Keratinocyte (primary cell): ENCODE data around the gene GJC1. TPM values are rescaled to one million over a fixed set of nuclear protein-coding genes. Genes with fewer than 3 reads are reported as not detected.

Experiments
- DNase-seq: peaks from one replicate; pipeline ENCODE4 v3.0.0-alpha.2; 2011; ENCODE audit warnings: low read depth, missing footprints, low spot score
- FAIRE-seq: peaks from 2 replicates; lab custom pipeline; 2011; peaks lifted over from hg19 to GRCh38; lab: Jason Lieb, UNC
- H2AFZ ChIP-seq: 2 replicates; pipeline ENCODE4 v1.6.0; 2012; ENCODE audit warnings: low read length, control low read depth, inconsistent platforms; ENCODE audit not compliant: control insufficient read depth
- H3K27ac ChIP-seq: 2 replicates; pipeline ENCODE4 v1.5.1; 2011; ENCODE audit warnings: low read length; ENCODE audit not compliant: control insufficient read depth, insufficient read depth
- H3K27me3 ChIP-seq: 3 replicates; pipeline ENCODE4 v1.6.0; 2011; ENCODE audit warnings: low read length; ENCODE audit not compliant: control insufficient read depth, insufficient read depth; ENCODE audit errors: extremely low read depth
- H3K36me3 ChIP-seq, 2 experiments: 2 replicates in 1 of 2; 3 replicates in 1 of 2; pipeline ENCODE4 v1.5.1; 2011; ENCODE audit warnings: low read length in 2 of 2, mild to moderate bottlenecking in 1 of 2; ENCODE audit not compliant: control insufficient read depth in 2 of 2, insufficient read depth in 2 of 2; ENCODE audit errors: extremely low read depth in 1 of 2
- H3K4me1 ChIP-seq: 3 replicates; pipeline ENCODE4 v1.5.1; 2011; ENCODE audit warnings: low read length; ENCODE audit not compliant: control insufficient read depth, insufficient read depth; ENCODE audit errors: extremely low read depth
- H3K4me2 ChIP-seq: 3 replicates; pipeline ENCODE4 v1.6.0; 2011; ENCODE audit warnings: low read depth, low read length; ENCODE audit not compliant: control insufficient read depth, insufficient read depth; ENCODE audit errors: extremely low read depth
- H3K4me3 ChIP-seq, 3 experiments: fragments of 200-600 bp in 1 of 3; sonication (generic) in 1 of 3; 2 replicates in 2 of 3; 3 replicates in 1 of 3; pipeline ENCODE4 v1.5.1; 2011 to 2016; ENCODE audit warnings: low read length in 3 of 3, mild to moderate bottlenecking in 3 of 3, control low read depth in 2 of 3, inconsistent platforms in 1 of 3, low read depth in 1 of 3, mixed read lengths in 1 of 3, mixed run types in 1 of 3, moderate library complexity in 1 of 3; ENCODE audit not compliant: control insufficient read depth in 2 of 3, insufficient read depth in 2 of 3; ENCODE audit errors: extremely low read depth in 1 of 3
- H3K79me2 ChIP-seq: 2 replicates; pipeline ENCODE4 v1.6.0; 2012; ENCODE audit warnings: low read length; ENCODE audit not compliant: control insufficient read depth, insufficient read depth
- H3K9ac ChIP-seq: 3 replicates; pipeline ENCODE4 v1.6.0; 2011; ENCODE audit warnings: low read length; ENCODE audit not compliant: control insufficient read depth, insufficient read depth; ENCODE audit errors: extremely low read depth
- H3K9me1 ChIP-seq: 3 replicates; pipeline ENCODE4 v1.6.0; 2011; ENCODE audit warnings: low read length; ENCODE audit not compliant: control insufficient read depth, insufficient read depth; ENCODE audit errors: extremely low read depth
- H3K9me3 ChIP-seq: 2 replicates; pipeline ENCODE4 v1.5.1; 2012; ENCODE audit warnings: low read depth, low read length; ENCODE audit not compliant: control insufficient read depth
- H4K20me1 ChIP-seq: 3 replicates; pipeline ENCODE4 v1.6.0; 2011; ENCODE audit warnings: low read length; ENCODE audit not compliant: control insufficient read depth, insufficient read depth; ENCODE audit errors: extremely low read depth
- EZH2 ChIP-seq: IDR thresholded peaks from one replicate; pipeline ENCODE4 v1.6.1; 2012; ENCODE audit warnings: inconsistent platforms, mild to moderate bottlenecking, low read length, moderate library complexity
- dilution Hi-C: fragments of 300-500 bp; cut with MboI; formaldehyde crosslinking; loops from one replicate; pipeline ENCODE4 v1.7.0; 2020; ENCODE audit warnings: low sequenced_read_pairs; ENCODE audit not compliant: extremely low pct_ligation_motif_present
- polyA plus RNA-seq, 5 experiments: library from polyadenylated mRNA; depleted of rRNA in 3 of 5; stranded (reverse) in 3 of 5; stranded (forward) in 1 of 5; unstranded in 1 of 5; fragments of >200 nt; gene quantifications; 1 replicate in 1 of 5; 2 replicates in 3 of 5; 3 replicates in 1 of 5; pipeline versions ENCODE4 v1.2.1 to v1.2.3, GENCODE V29; 2011 to 2012; ENCODE audit warnings: missing spikeins in 2 of 5, low read depth in 1 of 5, low replicate concordance in 1 of 5
- TF ChIP-seq, protein P1 (sequence below), 3 experiments: IDR thresholded peaks in 1 of 3; conservative IDR thresholded peaks in 1 of 3; optimal IDR thresholded peaks in 1 of 3; 2 replicates in 2 of 3; 3 replicates in 1 of 3; pipeline versions ENCODE3 to v1.5.1; 2011; ENCODE audit warnings: low read length in 3 of 3, mild to moderate bottlenecking in 3 of 3, moderate library complexity in 2 of 3, control low read depth in 1 of 3, inconsistent platforms in 1 of 3; ENCODE audit not compliant: insufficient read depth in 2 of 3; ENCODE audit errors: extremely low read depth in 1 of 3

Gene GJC1
- polyA plus RNA-seq, 1 donor (not counting 4 experiments of a cell fraction or from before 2014, with no cell fraction given): 11.1 TPM

DNA sequence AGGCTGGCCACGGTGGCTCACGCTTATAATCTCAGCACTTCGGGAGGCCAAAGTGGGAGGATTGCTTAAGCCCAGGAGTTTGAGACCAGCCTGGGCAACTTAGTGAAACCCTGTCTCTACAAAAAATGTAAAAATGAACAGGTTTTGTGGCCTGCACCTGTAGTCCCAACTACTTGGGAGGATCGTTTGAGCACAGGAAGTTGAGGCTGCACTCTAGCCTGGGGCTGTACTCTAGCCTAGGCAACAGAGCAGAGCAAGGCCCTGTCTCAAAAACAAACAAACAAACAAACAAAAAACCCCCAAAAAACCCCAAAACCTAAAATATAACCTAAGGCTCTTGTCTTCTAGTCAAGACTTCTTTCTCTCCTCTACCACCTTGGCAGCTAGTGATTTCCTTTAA, 10.2 kb upstream of the GJC1 start:
- Histone ChIP-seq H3K79me2 (no peaks in the 10 kb centered on the region), H3K27me3 (no peaks in the 10 kb centered on the region), H3K9me1 (no peaks in the 10 kb centered on the region), H2AFZ (no peak overlapping the region), H3K27ac (no peak overlapping the region), H3K9ac (no peak overlapping the region), H3K4me3 (no peak overlapping the region), H3K4me1 (no peaks in the 10 kb centered on the region), H3K4me2 (no peak overlapping the region), H3K9me3 (no peaks in the 10 kb centered on the region), H4K20me1 (no peaks in the 10 kb centered on the region), H3K36me3 (no peaks in the 10 kb centered on the region)
- TF ChIP-seq EZH2: no peak
- TF ChIP-seq, protein P1, sequence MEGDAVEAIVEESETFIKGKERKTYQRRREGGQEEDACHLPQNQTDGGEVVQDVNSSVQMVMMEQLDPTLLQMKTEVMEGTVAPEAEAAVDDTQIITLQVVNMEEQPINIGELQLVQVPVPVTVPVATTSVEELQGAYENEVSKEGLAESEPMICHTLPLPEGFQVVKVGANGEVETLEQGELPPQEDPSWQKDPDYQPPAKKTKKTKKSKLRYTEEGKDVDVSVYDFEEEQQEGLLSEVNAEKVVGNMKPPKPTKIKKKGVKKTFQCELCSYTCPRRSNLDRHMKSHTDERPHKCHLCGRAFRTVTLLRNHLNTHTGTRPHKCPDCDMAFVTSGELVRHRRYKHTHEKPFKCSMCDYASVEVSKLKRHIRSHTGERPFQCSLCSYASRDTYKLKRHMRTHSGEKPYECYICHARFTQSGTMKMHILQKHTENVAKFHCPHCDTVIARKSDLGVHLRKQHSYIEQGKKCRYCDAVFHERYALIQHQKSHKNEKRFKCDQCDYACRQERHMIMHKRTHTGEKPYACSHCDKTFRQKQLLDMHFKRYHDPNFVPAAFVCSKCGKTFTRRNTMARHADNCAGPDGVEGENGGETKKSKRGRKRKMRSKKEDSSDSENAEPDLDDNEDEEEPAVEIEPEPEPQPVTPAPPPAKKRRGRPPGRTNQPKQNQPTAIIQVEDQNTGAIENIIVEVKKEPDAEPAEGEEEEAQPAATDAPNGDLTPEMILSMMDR (optimal IDR thresholded peaks at IDR 0.05 in 1 of 3, IDR thresholded peaks at IDR 0.05 in 1 of 3, conservative IDR thresholded peaks at IDR 0.05 in 1 of 3; ENCODE audit: extremely low read depth in 1 of 3, insufficient read depth in 2 of 3, low read length in 3 of 3): no peak
- DNase-seq: no peak
- dilution Hi-C loops: no loop called here
- no peak for FAIRE-seq

DNA sequence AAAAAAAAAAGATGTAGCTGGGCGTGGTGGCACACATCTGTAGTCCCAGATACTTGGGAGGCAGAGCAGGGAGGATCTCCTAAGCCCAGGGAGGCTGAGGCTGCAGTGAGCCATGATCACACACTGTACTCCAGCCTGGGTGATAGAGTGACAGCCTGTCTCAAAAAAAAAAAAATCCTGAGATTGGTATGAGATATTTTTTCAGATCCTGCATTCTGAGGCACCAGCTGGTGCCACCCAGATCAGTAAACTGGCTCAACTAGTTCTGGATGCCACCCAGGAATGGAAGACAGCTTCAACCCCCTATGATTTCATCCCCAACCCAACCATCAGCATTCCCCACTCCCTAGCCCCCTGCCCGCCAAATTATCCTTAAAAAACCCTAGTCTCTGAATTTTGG, 7.1 kb upstream of the GJC1 start:
- Histone ChIP-seq H3K4me2 (no peak overlapping the region), H3K4me3 (no peak overlapping the region), H4K20me1 (no peaks in the 10 kb centered on the region), H3K4me1 (no peaks in the 10 kb centered on the region), H3K9me1 (no peaks in the 10 kb centered on the region), H2AFZ (no peak overlapping the region), H3K79me2 (no peaks in the 10 kb centered on the region), H3K9me3 (no peaks in the 10 kb centered on the region), H3K27ac (no peak overlapping the region), H3K9ac (no peak overlapping the region), H3K36me3 (no peaks in the 10 kb centered on the region), H3K27me3 (no peaks in the 10 kb centered on the region)
- no peak for TF ChIP-seq EZH2
- TF ChIP-seq, protein P1 (optimal IDR thresholded peaks at IDR 0.05 in 1 of 3, IDR thresholded peaks at IDR 0.05 in 1 of 3, conservative IDR thresholded peaks at IDR 0.05 in 1 of 3; ENCODE audit: extremely low read depth in 1 of 3, insufficient read depth in 2 of 3, low read length in 3 of 3): no peak
- dilution Hi-C loops: no loop called here
- DNase-seq (no peak), FAIRE-seq (no peak)
